ENCODE results near the gene STX18.
"Not testable (repeated sequence)": the region's sequence is repeated elsewhere in the genome, so short reads cannot be mapped to it uniquely, and the experiment has no call there.

The STX18 gene

DNA sequence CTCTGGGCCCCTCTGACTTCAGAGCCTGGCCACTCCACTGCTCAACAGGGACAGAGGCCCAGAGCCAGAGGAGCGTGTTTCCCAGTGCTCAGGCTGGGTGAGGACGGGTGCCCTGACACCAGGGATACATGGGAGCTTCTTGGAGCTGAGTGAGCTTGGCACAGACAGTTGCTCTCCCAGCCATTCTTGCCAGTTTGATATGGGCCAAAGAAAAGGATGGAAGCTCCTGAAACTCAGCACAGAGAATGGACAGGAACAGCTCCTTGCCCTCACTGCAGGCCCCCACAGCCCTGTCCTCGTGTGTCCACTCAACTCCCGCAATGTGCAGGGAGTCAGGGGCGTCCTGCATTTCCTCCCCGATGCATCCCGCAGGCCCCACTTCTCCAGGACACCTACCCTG, 116.2 kb downstream of the STX18 start:
- in situ Hi-C loops (cut with HindIII; ENCODE audit: low pct_ligation_motif_present, low sequenced_read_pairs): no loop called here
- TF ChIP-seq, protein P1, sequence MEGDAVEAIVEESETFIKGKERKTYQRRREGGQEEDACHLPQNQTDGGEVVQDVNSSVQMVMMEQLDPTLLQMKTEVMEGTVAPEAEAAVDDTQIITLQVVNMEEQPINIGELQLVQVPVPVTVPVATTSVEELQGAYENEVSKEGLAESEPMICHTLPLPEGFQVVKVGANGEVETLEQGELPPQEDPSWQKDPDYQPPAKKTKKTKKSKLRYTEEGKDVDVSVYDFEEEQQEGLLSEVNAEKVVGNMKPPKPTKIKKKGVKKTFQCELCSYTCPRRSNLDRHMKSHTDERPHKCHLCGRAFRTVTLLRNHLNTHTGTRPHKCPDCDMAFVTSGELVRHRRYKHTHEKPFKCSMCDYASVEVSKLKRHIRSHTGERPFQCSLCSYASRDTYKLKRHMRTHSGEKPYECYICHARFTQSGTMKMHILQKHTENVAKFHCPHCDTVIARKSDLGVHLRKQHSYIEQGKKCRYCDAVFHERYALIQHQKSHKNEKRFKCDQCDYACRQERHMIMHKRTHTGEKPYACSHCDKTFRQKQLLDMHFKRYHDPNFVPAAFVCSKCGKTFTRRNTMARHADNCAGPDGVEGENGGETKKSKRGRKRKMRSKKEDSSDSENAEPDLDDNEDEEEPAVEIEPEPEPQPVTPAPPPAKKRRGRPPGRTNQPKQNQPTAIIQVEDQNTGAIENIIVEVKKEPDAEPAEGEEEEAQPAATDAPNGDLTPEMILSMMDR (IDR thresholded peaks at IDR 0.05; ENCODE audit: low read depth, low read length, missing control alignments): no peak

DNA sequence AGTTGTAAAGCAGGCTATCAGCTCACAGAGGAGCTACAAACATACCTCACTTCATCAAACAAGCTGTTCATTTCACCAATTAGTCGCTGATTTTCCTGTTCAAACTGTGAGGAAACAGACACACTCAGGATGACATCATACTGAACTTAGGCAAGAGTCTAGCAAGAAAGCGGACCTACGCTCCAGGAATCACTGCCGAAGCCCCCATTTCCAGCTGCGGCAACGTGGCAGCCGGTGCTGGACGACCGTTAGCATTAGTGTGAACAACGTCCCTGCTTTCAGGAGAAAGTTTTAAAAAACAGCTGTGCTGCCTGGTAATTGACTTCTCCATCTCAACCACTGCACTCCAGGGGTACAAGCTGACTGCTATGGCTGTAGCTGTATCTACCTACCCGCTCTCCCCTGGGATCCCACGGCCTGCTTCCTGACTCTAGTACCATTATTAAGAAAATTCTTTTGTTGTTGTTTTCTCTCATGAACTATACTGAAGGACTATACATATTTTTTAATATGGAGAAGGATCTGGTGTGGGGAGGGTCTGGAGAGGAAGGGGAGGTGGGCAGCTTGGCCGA, 116.6 kb downstream of the STX18 start:
- no peaks in the 10 kb centered on the region for H3K27me3 ChIP-seq (replicated peaks)
- peaks cover 10% of the 10 kb centered on the region for H3K36me3 ChIP-seq (replicated peaks)
- no peak overlapping the region for H3K4me3 ChIP-seq (ENCODE audit: low read depth, low read length)
- TF ChIP-seq, protein P1 (IDR thresholded peaks at IDR 0.05; ENCODE audit: low read depth, low read length, missing control alignments): no peak
- H3K27ac ChIP-seq: no peak overlapping the region
- in situ Hi-C loops (cut with HindIII; ENCODE audit: low pct_ligation_motif_present, low sequenced_read_pairs): no loop called here
- DNase-seq: no peak

More for the DNA sequence above, 116.2 kb downstream of the STX18 start:
- Histone ChIP-seq H3K36me3 (replicated peaks) (peaks cover 5% of the 10 kb centered on the region), H3K27ac (no peak overlapping the region), H3K4me3 (ENCODE audit: low read depth, low read length) (no peak overlapping the region), H3K27me3 (replicated peaks) (no peaks in the 10 kb centered on the region)
- DNase-seq: no peak

DNA sequence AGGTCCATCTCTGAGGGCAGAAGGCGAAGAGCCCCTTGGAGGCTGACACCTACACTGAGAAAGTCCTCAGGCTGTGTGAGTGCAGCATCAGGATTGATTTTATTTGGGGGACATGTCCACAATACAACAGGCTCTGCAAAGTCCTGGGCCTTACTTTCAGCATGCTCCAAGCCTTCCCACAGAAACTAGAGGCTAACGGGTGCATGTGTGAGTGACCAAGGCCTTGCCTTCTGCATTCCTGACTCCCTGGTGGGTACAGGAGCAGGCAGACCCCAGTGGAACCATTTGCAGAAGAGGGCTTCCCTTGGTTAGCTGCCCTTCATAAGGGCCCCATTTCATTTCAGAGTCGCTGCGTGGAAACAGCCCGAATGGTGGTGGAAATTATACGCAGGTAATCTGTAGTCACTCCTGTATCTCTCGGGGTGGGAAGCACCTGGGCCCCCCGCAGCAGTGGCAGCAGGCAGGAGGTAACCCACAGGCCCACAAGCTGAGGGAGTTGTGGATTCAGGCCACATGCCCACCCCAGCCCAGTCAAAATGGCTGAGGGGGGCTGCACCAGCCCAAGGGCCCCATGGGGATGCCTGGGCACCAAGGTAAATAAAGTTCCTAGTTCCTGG, 117.2 kb downstream of the STX18 start:
- H3K27me3 ChIP-seq (replicated peaks): no peaks in the 10 kb centered on the region
- TF ChIP-seq, protein P1 (IDR thresholded peaks at IDR 0.05; ENCODE audit: low read depth, low read length, missing control alignments): no peak
- no peak overlapping the region for H3K27ac ChIP-seq
- peaks cover 16% of the 10 kb centered on the region for H3K36me3 ChIP-seq (replicated peaks)
- no peak overlapping the region for H3K4me3 ChIP-seq (ENCODE audit: low read depth, low read length)
- no peak for DNase-seq
- in situ Hi-C loops (cut with HindIII; ENCODE audit: low pct_ligation_motif_present, low sequenced_read_pairs): no loop called here

DNA sequence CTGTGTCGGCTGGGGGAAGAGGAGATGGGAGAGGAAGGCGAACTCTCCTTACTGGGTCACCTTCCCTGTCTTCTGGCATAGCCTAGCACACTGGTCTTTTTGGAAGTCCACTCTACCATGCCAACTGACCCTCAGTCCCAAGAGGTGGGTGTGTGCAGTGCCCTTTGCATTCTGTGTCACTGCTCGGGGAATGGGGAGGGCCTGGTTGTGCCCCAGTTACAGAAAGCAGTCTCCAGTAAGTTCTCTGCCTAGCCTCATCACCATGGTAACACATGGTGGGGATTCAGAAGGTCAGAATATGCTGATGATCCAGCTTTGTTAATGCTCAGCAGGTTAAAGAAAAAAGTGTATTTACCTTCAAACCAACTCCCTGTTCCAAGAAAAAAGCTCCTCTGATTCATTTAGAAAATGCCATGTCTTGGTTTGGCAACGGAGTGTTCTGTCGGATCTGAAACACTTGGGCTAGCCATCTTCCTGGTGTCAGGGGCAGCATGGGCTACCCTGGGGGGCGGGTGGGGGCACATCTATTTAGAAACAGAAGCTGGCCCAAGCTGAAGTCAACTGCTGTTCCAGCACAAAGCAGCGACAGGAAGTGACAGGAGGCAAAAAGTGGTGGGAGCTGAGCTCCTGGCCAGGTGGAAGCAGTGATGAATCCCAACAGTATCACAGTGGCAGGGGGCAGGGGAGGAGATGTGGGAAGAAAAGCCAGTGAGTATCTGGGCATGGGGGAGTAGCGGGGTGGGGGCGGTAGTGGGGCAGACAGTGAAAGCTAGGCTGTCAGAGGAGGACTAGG, 117.9 kb downstream of the STX18 start:
- H3K4me3 ChIP-seq (ENCODE audit: low read depth, low read length): no peak overlapping the region
- H3K36me3 ChIP-seq (replicated peaks): peaks cover 18% of the 10 kb centered on the region
- no peaks in the 10 kb centered on the region for H3K27me3 ChIP-seq (replicated peaks)
- TF ChIP-seq, protein P1 (IDR thresholded peaks at IDR 0.05; ENCODE audit: low read depth, low read length, missing control alignments): no peak
- no peak overlapping the region for H3K27ac ChIP-seq
- DNase-seq: no peak
- in situ Hi-C loops (cut with HindIII; ENCODE audit: low pct_ligation_motif_present, low sequenced_read_pairs): no loop called here

DNA sequence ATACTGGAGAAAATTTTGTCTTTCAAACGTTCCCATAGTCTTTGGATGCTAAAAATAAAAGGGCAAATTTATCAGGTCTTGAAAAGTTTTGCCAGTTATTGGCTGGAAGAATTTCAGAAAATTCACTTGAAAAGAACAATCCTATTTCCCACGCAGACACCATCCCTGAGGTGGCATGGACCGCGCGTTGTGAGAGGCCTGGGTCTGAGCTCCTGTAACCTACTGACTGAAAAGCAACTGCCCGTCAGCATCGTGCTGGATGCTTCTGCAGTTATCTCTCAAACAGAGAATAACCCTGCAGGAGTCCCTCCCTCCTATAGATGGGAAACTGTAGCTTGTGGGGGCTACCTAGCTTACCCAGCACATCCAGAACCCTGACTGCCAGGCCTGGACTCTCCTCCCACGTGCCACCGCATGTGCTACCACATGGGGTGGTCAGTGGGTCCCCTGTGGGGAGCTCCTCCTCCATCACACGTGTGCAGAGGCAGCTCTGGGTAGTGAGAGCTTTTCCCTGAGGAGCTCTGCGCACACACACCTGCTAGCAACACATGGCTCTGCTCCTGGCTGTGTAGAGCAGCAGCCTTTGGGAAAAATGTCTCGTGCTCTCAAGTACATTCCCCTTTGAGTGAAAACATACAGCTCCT, 118.9 kb downstream of the STX18 start:
- in situ Hi-C loops (cut with HindIII; ENCODE audit: low pct_ligation_motif_present, low sequenced_read_pairs): no loop called here
- TF ChIP-seq, protein P1 (IDR thresholded peaks at IDR 0.05; ENCODE audit: low read depth, low read length, missing control alignments): no peak
- Histone ChIP-seq H3K27ac (no peak overlapping the region), H3K4me3 (ENCODE audit: low read depth, low read length) (no peak overlapping the region), H3K27me3 (replicated peaks) (no peaks in the 10 kb centered on the region), H3K36me3 (replicated peaks) (peaks cover 22% of the 10 kb centered on the region)
- no peak for DNase-seq

DNA sequence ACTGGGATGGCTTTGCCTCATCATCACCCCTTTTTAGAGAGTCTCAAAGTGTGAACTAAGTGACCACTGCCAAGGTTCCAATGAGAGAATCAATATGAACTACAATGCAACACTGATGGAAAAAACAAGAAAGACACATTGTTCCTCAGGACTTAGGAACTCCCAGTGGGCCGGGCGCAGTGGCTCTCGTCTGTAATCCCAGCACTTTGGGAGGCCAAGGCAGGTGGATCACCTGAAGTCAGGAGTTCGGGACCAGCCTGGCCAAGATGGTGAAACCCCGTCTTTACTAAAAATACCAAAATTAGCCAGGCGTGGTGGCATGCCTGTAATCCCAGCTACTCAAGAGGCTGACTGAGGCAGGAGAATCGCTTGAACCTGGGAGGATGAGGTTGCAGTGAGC, 119.7 kb downstream of the STX18 start:
- H3K36me3 ChIP-seq (replicated peaks): peaks cover 22% of the 10 kb centered on the region
- H3K4me3 ChIP-seq (ENCODE audit: low read depth, low read length); H3K27me3 ChIP-seq (replicated peaks); in situ Hi-C loops (cut with HindIII; ENCODE audit: low pct_ligation_motif_present, low sequenced_read_pairs); DNase-seq; H3K27ac ChIP-seq: not testable (repeated sequence)

Measured in brain microvascular endothelial cell (primary cell).